ENCODE results near the gene TMEM135.

The TMEM135 gene

GRCh38 chr11:87141980-87142514 lies 104.3 kb downstream of the TMEM135 start:
- no peaks in the 10 kb centered on the region for H3K9me3 ChIP-seq (ENCODE audit: insufficient read depth, low read length)
- no peak overlapping the region for H3K4me2 ChIP-seq (ENCODE audit: low read depth, low read length, poor library complexity, severe bottlenecking)
- H3K9ac ChIP-seq (ENCODE audit: low read length), result no peak overlapping the region
- H4K20me1 ChIP-seq (ENCODE audit: low read depth, low read length), result no peaks in the 10 kb centered on the region
- no peaks in the 10 kb centered on the region for H3K9me2 ChIP-seq (replicated peaks; ENCODE audit: insufficient read depth, low read length)
- H3F3A ChIP-seq (ENCODE audit: insufficient read depth), result no peaks in the 10 kb centered on the region
- H2AFZ ChIP-seq (ENCODE audit: low read depth, low read length, severe bottlenecking), result no peak overlapping the region
- no peak overlapping the region for H3K27ac ChIP-seq (ENCODE audit: low read depth, low read length)
- TF ChIP-seq CTCF (IDR thresholded peaks at IDR 0.05; ENCODE audit: insufficient read depth, low read length, poor library complexity, severe bottlenecking) (no peak), EZH2phosphoT487 (conservative IDR thresholded peaks at IDR 0.05; ENCODE audit: low read length) (no peak)
- no peaks in the 10 kb centered on the region for H3K27me3 ChIP-seq (ENCODE audit: low read length)
- H3K36me3 ChIP-seq (ENCODE audit: low read length), result no peaks in the 10 kb centered on the region
- H3K4me3 ChIP-seq (ENCODE audit: insufficient read depth, low read length, poor library complexity, severe bottlenecking), result no peak overlapping the region
- H3K79me2 ChIP-seq (ENCODE audit: insufficient read depth, low read length), result no peaks in the 10 kb centered on the region

- H3K9ac ChIP-seq (ENCODE audit: low read length), result no peak overlapping the region
- H3K4me2 ChIP-seq (ENCODE audit: low read depth, low read length, poor library complexity, severe bottlenecking), result no peak overlapping the region
- no peaks in the 10 kb centered on the region for H3K27me3 ChIP-seq (ENCODE audit: low read length)
- no peaks in the 10 kb centered on the region for H3K36me3 ChIP-seq (ENCODE audit: low read length)
- no peaks in the 10 kb centered on the region for H4K20me1 ChIP-seq (ENCODE audit: low read depth, low read length)
- no peaks in the 10 kb centered on the region for H3F3A ChIP-seq (ENCODE audit: insufficient read depth)
- no peak for TF ChIP-seq EZH2phosphoT487 (conservative IDR thresholded peaks at IDR 0.05; ENCODE audit: low read length)
- TF ChIP-seq CTCF (IDR thresholded peaks at IDR 0.05; ENCODE audit: insufficient read depth, low read length, poor library complexity, severe bottlenecking), result no peak
- H3K79me2 ChIP-seq (ENCODE audit: insufficient read depth, low read length), result no peaks in the 10 kb centered on the region
- no peak overlapping the region for H3K27ac ChIP-seq (ENCODE audit: low read depth, low read length)
- H3K9me2 ChIP-seq (replicated peaks; ENCODE audit: insufficient read depth, low read length), result no peaks in the 10 kb centered on the region
- H3K4me3 ChIP-seq (ENCODE audit: insufficient read depth, low read length, poor library complexity, severe bottlenecking), result no peak overlapping the region
- H3K9me3 ChIP-seq (ENCODE audit: insufficient read depth, low read length), result no peaks in the 10 kb centered on the region
- H2AFZ ChIP-seq (ENCODE audit: low read depth, low read length, severe bottlenecking), result no peak overlapping the region
These were observed 104.9 kb downstream of the TMEM135 start for GRCh38 chr11:87142594-87142993.

- Histone ChIP-seq H2AFZ (ENCODE audit: low read depth, low read length, severe bottlenecking) (no peak overlapping the region), H3K4me3 (ENCODE audit: insufficient read depth, low read length, poor library complexity, severe bottlenecking) (no peak overlapping the region), H3K4me2 (ENCODE audit: low read depth, low read length, poor library complexity, severe bottlenecking) (no peak overlapping the region), H3K9ac (ENCODE audit: low read length) (no peak overlapping the region), H3K27me3 (ENCODE audit: low read length) (no peaks in the 10 kb centered on the region), H3K9me2 (replicated peaks; ENCODE audit: insufficient read depth, low read length) (no peaks in the 10 kb centered on the region), H3K79me2 (ENCODE audit: insufficient read depth, low read length) (no peaks in the 10 kb centered on the region), H3K9me3 (ENCODE audit: insufficient read depth, low read length) (no peaks in the 10 kb centered on the region), H3F3A (ENCODE audit: insufficient read depth) (no peaks in the 10 kb centered on the region), H3K36me3 (ENCODE audit: low read length) (no peaks in the 10 kb centered on the region), H4K20me1 (ENCODE audit: low read depth, low read length) (no peaks in the 10 kb centered on the region; the same call in 1 of the 2 replicates), H3K27ac (ENCODE audit: low read depth, low read length) (no peak overlapping the region)
- TF ChIP-seq CTCF (IDR thresholded peaks at IDR 0.05; ENCODE audit: insufficient read depth, low read length, poor library complexity, severe bottlenecking), result no peak
- no peak for TF ChIP-seq EZH2phosphoT487 (conservative IDR thresholded peaks at IDR 0.05; ENCODE audit: low read length)
These were observed 105.9 kb downstream of the TMEM135 start for GRCh38 chr11:87143641-87144040.
